CD8-positive, alpha-beta memory T cell (primary cell): ENCODE results near the gene CD247. TPM values are rescaled to one million over a fixed set of nuclear protein-coding genes. Genes with fewer than 3 reads are reported as not detected.

Source experiments
- CTCF ChIA-PET: fragments of 350-600 bp; sonication (Branson Sonifier 250); formaldehyde crosslinking; loops from one replicate; lab custom pipeline; 2021; ENCODE audit warnings: antibody characterized with exemption; lab: Charles Lee
- POLR2A ChIA-PET: fragments of 350-600 bp; sonication (Branson Sonifier 250); formaldehyde crosslinking; loops from one replicate; lab custom pipeline; 2021; ENCODE audit warnings: antibody characterized with exemption; lab: Charles Lee
- DNase-seq, 5 donors: peaks; one replicate each; pipeline versions ENCODE4 v3.0.0 to v3.0.0-alpha.2; 2020 to 2022; ENCODE audit warnings: mixed read lengths in 1 of 5
- H3K27ac ChIP-seq: one replicate; pipeline ENCODE4 v1.7.0; 2013; ENCODE audit warnings: low read depth, mild to moderate bottlenecking, low read length, moderate library complexity
- H3K27me3 ChIP-seq: 2 replicates; pipeline ENCODE4 v1.7.0; 2013; ENCODE audit warnings: low read length, mild to moderate bottlenecking; ENCODE audit not compliant: insufficient read depth, poor library complexity, severe bottlenecking
- H3K36me3 ChIP-seq: 2 replicates; pipeline ENCODE4 v1.7.0; 2013; ENCODE audit warnings: mild to moderate bottlenecking, low read length, moderate library complexity; ENCODE audit not compliant: insufficient read depth
- H3K4me1 ChIP-seq: 2 replicates; pipeline ENCODE4 v1.7.0; 2013; ENCODE audit warnings: mild to moderate bottlenecking, low read length, moderate library complexity; ENCODE audit not compliant: insufficient read depth
- H3K4me3 ChIP-seq: 2 replicates; pipeline ENCODE4 v1.7.0; 2013; ENCODE audit warnings: mild to moderate bottlenecking, low read length
- H3K9me3 ChIP-seq: 2 replicates; pipeline ENCODE4 v1.7.0; 2013; ENCODE audit warnings: mild to moderate bottlenecking, low read length
- H3K27ac Mint-ChIP-seq, 8 donors: one replicate each; pipeline ENCODE4 v1.8.0; 2020 to 2021; ENCODE audit warnings: mixed read lengths in 8 of 8, mild to moderate bottlenecking in 6 of 8, inconsistent platforms in 3 of 8, moderate library complexity in 3 of 8
- H3K27me3 Mint-ChIP-seq, 2 donors: one replicate each; pipeline ENCODE4 v1.8.0; 2020 to 2021; ENCODE audit warnings: mixed read lengths in 2 of 2, mild to moderate bottlenecking in 1 of 2, moderate library complexity in 1 of 2
- H3K36me3 Mint-ChIP-seq, 3 donors: one replicate each; pipeline ENCODE4 v1.8.0; 2020 to 2021; ENCODE audit warnings: mixed read lengths in 3 of 3, inconsistent platforms in 1 of 3, mild to moderate bottlenecking in 1 of 3
- H3K4me1 Mint-ChIP-seq, 3 donors: one replicate each; pipeline ENCODE4 v1.8.0; 2020 to 2021; ENCODE audit warnings: mixed read lengths in 3 of 3, inconsistent platforms in 1 of 3, mild to moderate bottlenecking in 1 of 3
- H3K4me3 Mint-ChIP-seq, 7 donors: one replicate each; pipeline ENCODE4 v1.8.0; 2020 to 2021; ENCODE audit warnings: mixed read lengths in 7 of 7, mild to moderate bottlenecking in 6 of 7, moderate library complexity in 4 of 7, inconsistent platforms in 2 of 7
- H3K9me3 Mint-ChIP-seq, 5 donors: one replicate each; pipeline ENCODE4 v1.8.0; 2020 to 2022; ENCODE audit warnings: mixed read lengths in 5 of 5, mild to moderate bottlenecking in 3 of 5, moderate library complexity in 2 of 5, inconsistent platforms in 1 of 5
- polyA plus RNA-seq: library from polyadenylated mRNA; unstranded; fragments of 300-500 nt; fragmentation: Illumina TruSeq; gene quantifications from one replicate; pipeline ENCODE4 v1.2.3, GENCODE V29; 2021
- total RNA-seq, 2 experiments: library from RNA; stranded (reverse); gene quantifications; one replicate each; pipeline ENCODE4 v1.2.3, GENCODE V29; 2021

The CD247 gene
- total and polyA plus RNA-seq, 3 experiments from 2014 or later, result 130 to 395 (median 133) TPM

GRCh38 chr1:167456524-167456923, 61.8 kb downstream of the CD247 start:
- H3K4me1 Mint-ChIP-seq, result peaks cover 49 to 80% (median 61%) of the 10 kb centered on the region in 3 donors
- H3K27me3 Mint-ChIP-seq, result no peaks in the 10 kb centered on the region
- DNase-seq, result no peak
- Histone ChIP-seq H3K36me3 (peaks cover 4% of the 10 kb centered on the region), H3K27ac (peak overlapping the region; percentile 66), H3K4me1 (peaks cover 73% of the 10 kb centered on the region), H3K4me3 (peak overlapping the region; percentile 72), H3K27me3 (no peaks in the 10 kb centered on the region), H3K9me3 (no peaks in the 10 kb centered on the region)
- peaks cover 0 to 44% (median 0%) of the 10 kb centered on the region in 3 donors for H3K36me3 Mint-ChIP-seq
- ChIA-PET POLR2A (interaction anchor here (1.0 to 2.8 kb wide), 6 partner anchors 8 to 61 kb away, joined by 3 to 11 read pairs (median 4); partner anchors contain the start of gene CD247), CTCF (interaction anchor here (0.7 to 4.7 kb wide), 10 partner anchors 10 to 236 kb away, joined by 3 to 42 read pairs (median 6); partner anchors contain the start of gene CD247)
- H3K9me3 Mint-ChIP-seq, result no peaks in the 10 kb centered on the region
- peak overlapping the region; percentile 82 to 94 (median 87) for H3K4me3 Mint-ChIP-seq
- peak overlapping the region; percentile 78 to 98 (median 88) for H3K27ac Mint-ChIP-seq

- Mint-ChIP-seq H3K27ac (peak overlapping the region; percentile 78 to 98 (median 88)), H3K4me3 (peak overlapping the region; percentile 82 to 94 (median 87)), H3K4me1 (peaks cover 54 to 80% (median 67%) of the 10 kb centered on the region in 3 donors), H3K27me3 (no peaks in the 10 kb centered on the region), H3K9me3 (no peaks in the 10 kb centered on the region), H3K36me3 (peaks cover 0 to 38% (median 0%) of the 10 kb centered on the region in 3 donors)
- H3K27me3 ChIP-seq, result no peaks in the 10 kb centered on the region
- ChIA-PET CTCF (interaction anchor here (0.7 to 4.7 kb wide), 10 partner anchors 10 to 236 kb away, joined by 3 to 42 read pairs (median 6); partner anchors contain the start of gene CD247), POLR2A (interaction anchor here (1.0 to 2.8 kb wide), 10 partner anchors 9 to 62 kb away, joined by 3 to 11 read pairs (median 5); partner anchors contain the start of gene CD247)
- H3K36me3 ChIP-seq, result peaks cover 4% of the 10 kb centered on the region
- no peaks in the 10 kb centered on the region for H3K9me3 ChIP-seq
- peak overlapping the region; percentile 82 for H3K4me3 ChIP-seq
- peak overlapping the region; percentile 66 for H3K27ac ChIP-seq
- peaks cover 73% of the 10 kb centered on the region for H3K4me1 ChIP-seq
- DNase-seq, result peak in 3 of 5 donors; percentile 41 to 65 (median 43)
Measured at GRCh38 chr1:167455786-167456446, 62.4 kb downstream of the CD247 start.

GRCh38 chr1:167454894-167455785, 63.2 kb downstream of the CD247 start:
- peak; percentile 78 to 89 (median 83) for DNase-seq
- peak overlapping the region; percentile 48 to 94 (median 82) for H3K27ac Mint-ChIP-seq
- no peaks in the 10 kb centered on the region for H3K9me3 Mint-ChIP-seq
- peaks cover 56 to 81% (median 69%) of the 10 kb centered on the region in 3 donors for H3K4me1 Mint-ChIP-seq
- Histone ChIP-seq H3K36me3 (peaks cover 4% of the 10 kb centered on the region), H3K9me3 (no peaks in the 10 kb centered on the region), H3K27me3 (no peaks in the 10 kb centered on the region), H3K4me1 (peaks cover 73% of the 10 kb centered on the region), H3K4me3 (peak overlapping the region; percentile 82), H3K27ac (peak overlapping the region; percentile 66)
- no peaks in the 10 kb centered on the region for H3K27me3 Mint-ChIP-seq
- H3K36me3 Mint-ChIP-seq, result peaks cover 0 to 32% (median 0%) of the 10 kb centered on the region in 3 donors
- ChIA-PET CTCF (interaction anchor here (1.0 to 4.7 kb wide), 12 partner anchors 11 to 235 kb away, joined by 3 to 42 read pairs (median 5); partner anchors contain the start of gene CD247), POLR2A (interaction anchor here (1.0 to 2.8 kb wide), 13 partner anchors 8 to 233 kb away, joined by 3 to 11 read pairs (median 5); partner anchors contain the start of gene CD247)
- peak overlapping the region; percentile 72 to 91 (median 86) for H3K4me3 Mint-ChIP-seq

- H3K27ac ChIP-seq, result no peak overlapping the region
Measured at GRCh38 chr1:167454304-167454893, 63.9 kb downstream of the CD247 start.

GRCh38 chr1:167453123-167453522, 65.2 kb downstream of the CD247 start:
- Mint-ChIP-seq H3K4me3 (peak overlapping the region; percentile 26 to 78 (median 55)), H3K27me3 (no peaks in the 10 kb centered on the region), H3K36me3 (peaks cover 0 to 24% (median 0%) of the 10 kb centered on the region in 3 donors), H3K27ac (peak overlapping the region; percentile 36 to 94 (median 78)), H3K9me3 (no peaks in the 10 kb centered on the region), H3K4me1 (peaks cover 64 to 85% (median 75%) of the 10 kb centered on the region in 3 donors)
- Histone ChIP-seq H3K9me3 (no peaks in the 10 kb centered on the region), H3K4me1 (peaks cover 79% of the 10 kb centered on the region), H3K27me3 (no peaks in the 10 kb centered on the region), H3K4me3 (no peak overlapping the region), H3K27ac (no peak overlapping the region), H3K36me3 (peaks cover 3% of the 10 kb centered on the region)
- CTCF ChIA-PET, result interaction anchor here (1.4 to 3.6 kb wide), 2 partner anchors 12 to 13 kb away, joined by 4 to 20 read pairs; no protein-coding TSS in a partner anchor
- DNase-seq, result no peak
- POLR2A ChIA-PET, result interaction anchor here (1.2 kb wide), 1 partner anchor 62 kb away, joined by 3 read pairs; no protein-coding TSS in a partner anchor

More at GRCh38 chr1:167454304-167454893, 63.9 kb downstream of the CD247 start:
- H3K27me3 Mint-ChIP-seq, result no peaks in the 10 kb centered on the region
- Histone ChIP-seq H3K4me3 (peak overlapping the region; percentile 82), H3K4me1 (peaks cover 71% of the 10 kb centered on the region), H3K9me3 (no peaks in the 10 kb centered on the region), H3K27me3 (no peaks in the 10 kb centered on the region), H3K36me3 (peaks cover 4% of the 10 kb centered on the region)
- peak overlapping the region; percentile 67 to 84 (median 79) for H3K4me3 Mint-ChIP-seq
- peak overlapping the region; percentile 48 to 94 (median 90) for H3K27ac Mint-ChIP-seq
- POLR2A ChIA-PET, result interaction anchor here (0.8 to 2.8 kb wide), 12 partner anchors 13 to 232 kb away, joined by 3 to 11 read pairs (median 4); partner anchors contain the start of gene CD247
- no peaks in the 10 kb centered on the region for H3K9me3 Mint-ChIP-seq
- peaks cover 0 to 27% (median 0%) of the 10 kb centered on the region in 3 donors for H3K36me3 Mint-ChIP-seq
- CTCF ChIA-PET, result interaction anchor here (1.0 to 4.7 kb wide), 9 partner anchors 11 to 80 kb away, joined by 3 to 42 read pairs (median 5); partner anchors contain the start of gene CD247
- no peak for DNase-seq
- peaks cover 57 to 80% (median 71%) of the 10 kb centered on the region in 3 donors for H3K4me1 Mint-ChIP-seq

- Histone ChIP-seq H3K4me3 (peak overlapping the region; percentile 4), H3K9me3 (no peaks in the 10 kb centered on the region), H3K27me3 (no peaks in the 10 kb centered on the region), H3K27ac (no peak overlapping the region), H3K36me3 (no peaks in the 10 kb centered on the region), H3K4me1 (peaks cover 77% of the 10 kb centered on the region)
- Mint-ChIP-seq H3K9me3 (no peaks in the 10 kb centered on the region), H3K4me3 (peak overlapping the region in 5 of 7 donors; percentile 19 to 78 (median 49)), H3K36me3 (peaks cover 0 to 20% (median 0%) of the 10 kb centered on the region in 3 donors), H3K27me3 (no peaks in the 10 kb centered on the region), H3K27ac (peak overlapping the region; percentile 67 to 99 (median 85)), H3K4me1 (peaks cover 64 to 85% (median 75%) of the 10 kb centered on the region in 3 donors)
- CTCF ChIA-PET, result no interaction called here
- no peak for DNase-seq
- POLR2A ChIA-PET, result no interaction called here
Measured at GRCh38 chr1:167452483-167452882, 65.8 kb downstream of the CD247 start.
